ENCODE results near the gene PCDH9. TPM values are rescaled to one million over a fixed set of nuclear protein-coding genes. Genes with fewer than 3 reads are reported as not detected.

PCDH9 gene
- total RNA-seq, 4 donors from 2014 or later: 2.8 to 22.4 (median 12.9) TPM

GRCh38 chr13:66659701-66660467 lies 570.3 kb downstream of the PCDH9 start:
- no peak for TF ChIP-seq POLR2A (IDR thresholded peaks at IDR 0.05)
- TF ChIP-seq, protein P1, sequence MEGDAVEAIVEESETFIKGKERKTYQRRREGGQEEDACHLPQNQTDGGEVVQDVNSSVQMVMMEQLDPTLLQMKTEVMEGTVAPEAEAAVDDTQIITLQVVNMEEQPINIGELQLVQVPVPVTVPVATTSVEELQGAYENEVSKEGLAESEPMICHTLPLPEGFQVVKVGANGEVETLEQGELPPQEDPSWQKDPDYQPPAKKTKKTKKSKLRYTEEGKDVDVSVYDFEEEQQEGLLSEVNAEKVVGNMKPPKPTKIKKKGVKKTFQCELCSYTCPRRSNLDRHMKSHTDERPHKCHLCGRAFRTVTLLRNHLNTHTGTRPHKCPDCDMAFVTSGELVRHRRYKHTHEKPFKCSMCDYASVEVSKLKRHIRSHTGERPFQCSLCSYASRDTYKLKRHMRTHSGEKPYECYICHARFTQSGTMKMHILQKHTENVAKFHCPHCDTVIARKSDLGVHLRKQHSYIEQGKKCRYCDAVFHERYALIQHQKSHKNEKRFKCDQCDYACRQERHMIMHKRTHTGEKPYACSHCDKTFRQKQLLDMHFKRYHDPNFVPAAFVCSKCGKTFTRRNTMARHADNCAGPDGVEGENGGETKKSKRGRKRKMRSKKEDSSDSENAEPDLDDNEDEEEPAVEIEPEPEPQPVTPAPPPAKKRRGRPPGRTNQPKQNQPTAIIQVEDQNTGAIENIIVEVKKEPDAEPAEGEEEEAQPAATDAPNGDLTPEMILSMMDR (IDR thresholded peaks at IDR 0.05): no peak
- H3K27me3 ChIP-seq: no peaks in the 10 kb centered on the region
- 62 to 63% methylated on average over 7 of the region's 7 CpGs for WGBS, 2 donors
- no peak for DNase-seq
- no peaks in the 10 kb centered on the region for H3K36me3 ChIP-seq
- peaks cover 4 to 16% of the 10 kb centered on the region in 2 donors for H3K4me1 ChIP-seq
- intact Hi-C loops (cut with DNase I): no loop called here
- no peaks in the 10 kb centered on the region for H3K9me3 ChIP-seq
- H3K27ac ChIP-seq: no peak overlapping the region
- no peak overlapping the region for H3K4me3 ChIP-seq (replicated peaks in 1 of 3)

GRCh38 chr13:66659286-66659685 lies 570.9 kb downstream of the PCDH9 start:
- Histone ChIP-seq H3K27ac (no peak overlapping the region), H3K27me3 (no peaks in the 10 kb centered on the region), H3K4me1 (peaks cover 4 to 16% of the 10 kb centered on the region in 2 donors), H3K9me3 (no peaks in the 10 kb centered on the region), H3K36me3 (no peaks in the 10 kb centered on the region), H3K4me3 (replicated peaks in 1 of 3) (no peak overlapping the region)
- TF ChIP-seq, protein P1 (IDR thresholded peaks at IDR 0.05): no peak
- TF ChIP-seq POLR2A (IDR thresholded peaks at IDR 0.05): no peak
- intact Hi-C loops (cut with DNase I): no loop called here
- no peak for DNase-seq
- 53 to 70% methylated on average over 2 of the region's 2 CpGs for WGBS, 2 donors

- H3K4me3 ChIP-seq (replicated peaks in 1 of 3): no peak overlapping the region
- intact Hi-C loops (cut with DNase I): no loop called here
- no peak for TF ChIP-seq POLR2A (IDR thresholded peaks at IDR 0.05)
- TF ChIP-seq, protein P1 (IDR thresholded peaks at IDR 0.05): no peak
- no peak overlapping the region for H3K27ac ChIP-seq
- no peaks in the 10 kb centered on the region for H3K36me3 ChIP-seq
- WGBS, 2 donors: 25 to 38% methylated on average over 6 of the region's 6 CpGs
- H3K27me3 ChIP-seq: no peaks in the 10 kb centered on the region
- H3K4me1 ChIP-seq: peaks cover 4 to 16% of the 10 kb centered on the region in 2 donors
- peak; percentile 84 to 89 for DNase-seq
- no peaks in the 10 kb centered on the region for H3K9me3 ChIP-seq
These were observed 572.8 kb downstream of the PCDH9 start for GRCh38 chr13:66657165-66657881.

DNA sequence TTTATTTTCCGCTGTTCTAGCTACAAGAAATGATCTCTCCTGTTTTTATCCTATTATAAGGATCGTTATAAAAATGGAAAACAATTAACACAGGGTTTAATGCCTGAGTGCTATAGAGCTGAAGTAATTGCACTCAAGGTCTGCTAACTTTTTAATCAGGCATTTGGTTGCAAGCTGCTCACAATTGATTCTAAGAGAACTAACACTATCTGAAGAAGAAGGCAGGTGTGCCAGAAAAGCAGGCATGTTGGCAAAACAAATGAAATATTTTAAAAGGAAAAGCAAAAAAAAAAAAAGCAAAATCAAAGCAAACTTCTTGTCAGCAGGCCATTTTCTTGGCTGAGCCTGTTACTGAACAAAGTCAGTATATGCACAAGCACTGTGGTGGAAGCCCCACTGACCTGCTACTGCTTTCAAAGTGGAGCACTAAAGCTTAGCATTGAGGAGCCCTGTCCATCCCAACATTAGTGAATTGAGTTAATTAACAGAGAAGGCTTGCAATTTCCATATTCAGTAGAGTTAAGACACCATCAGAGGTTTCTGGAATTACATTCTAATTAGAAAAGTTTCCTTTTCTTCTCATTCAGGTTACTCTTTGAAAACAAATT lies 574.2 kb downstream of the PCDH9 start:
- no peak for TF ChIP-seq POLR2A (IDR thresholded peaks at IDR 0.05)
- TF ChIP-seq, protein P1 (IDR thresholded peaks at IDR 0.05): no peak
- peaks cover 4 to 16% of the 10 kb centered on the region in 2 donors for H3K4me1 ChIP-seq

More for the DNA sequence above, 574.2 kb downstream of the PCDH9 start:
- Histone ChIP-seq H3K36me3 (no peaks in the 10 kb centered on the region), H3K4me3 (replicated peaks in 1 of 3) (no peak overlapping the region), H3K27ac (no peak overlapping the region), H3K9me3 (no peaks in the 10 kb centered on the region), H3K27me3 (no peaks in the 10 kb centered on the region)
- intact Hi-C loops (cut with DNase I): no loop called here
- no peak for DNase-seq
- WGBS, 2 donors: 85 to 92% methylated on average over 2 of the region's 2 CpGs

All from thyroid gland (tissue), 4 donors.